Gastroesophageal sphincter (tissue), 3 donors: ENCODE results near the gene MRPL40.
"Not testable (repeated sequence)": the region's sequence is repeated elsewhere in the genome, so short reads cannot be mapped to it uniquely, and the experiment has no call there.

ENCODE experiments used
- CTCF ChIP-seq, 4 experiments: fragments of 200-600 bp in 2 of 4; fragments of 450-650 bp in 2 of 4; sonication (generic) in 1 of 4; IDR thresholded peaks; one replicate each; pipeline ENCODE4 v1.5.1; 2017 to 2019; ENCODE audit warnings: antibody characterized with exemption in 4 of 4, mild to moderate bottlenecking in 2 of 4, moderate library complexity in 2 of 4
- EP300 ChIP-seq: sonication (generic); formaldehyde crosslinking; IDR thresholded peaks from one replicate; pipeline ENCODE4 v1.6.1; 2017; ENCODE audit warnings: antibody characterized with exemption, mild to moderate bottlenecking
- POLR2A ChIP-seq, 2 donors: fragments of 450-650 bp; IDR thresholded peaks; one replicate each; pipeline ENCODE4 v1.6.1; 2017; ENCODE audit warnings: antibody characterized with exemption in 2 of 2, mild to moderate bottlenecking in 2 of 2, moderate library complexity in 1 of 2
- POLR2AphosphoS5 ChIP-seq: sonication (generic); formaldehyde crosslinking; IDR thresholded peaks from one replicate; pipeline ENCODE4 v1.6.1; 2017; ENCODE audit warnings: antibody characterized with exemption

- TF ChIP-seq CTCF (IDR thresholded peaks at IDR 0.05); POLR2A (IDR thresholded peaks at IDR 0.05); POLR2AphosphoS5; EP300: not testable (repeated sequence)
Measured at GRCh38 chr22:19436444-19437161, 4.3 kb downstream of the MRPL40 start.
